Glutamatergic neuron (in vitro differentiated cells): ENCODE results near the gene FCN3. TPM values are rescaled to one million over a fixed set of nuclear protein-coding genes. Genes with fewer than 3 reads are reported as not detected.
A peak's percentile ranks its signal among the peaks of the same experiment; 100 is the strongest.

ENCODE experiments used
- DNase-seq: peaks from one replicate; pipeline ENCODE4 v3.0.0; 2022
- H3K27ac Mint-ChIP-seq: one replicate; pipeline ENCODE4 v1.8.0; 2020; ENCODE audit warnings: mild to moderate bottlenecking, mixed read lengths, inconsistent platforms; ENCODE audit not compliant: unreplicated experiment
- H3K27me3 Mint-ChIP-seq: one replicate; pipeline ENCODE4 v1.8.0; 2020; ENCODE audit warnings: mild to moderate bottlenecking, moderate library complexity, mixed read lengths, inconsistent platforms; ENCODE audit not compliant: unreplicated experiment
- H3K36me3 Mint-ChIP-seq: one replicate; pipeline ENCODE4 v1.8.0; 2020; ENCODE audit warnings: mild to moderate bottlenecking, mixed read lengths, inconsistent platforms; ENCODE audit not compliant: unreplicated experiment
- H3K4me1 Mint-ChIP-seq: one replicate; pipeline ENCODE4 v1.8.0; 2020; ENCODE audit warnings: mild to moderate bottlenecking, low read depth, mixed read lengths, inconsistent platforms; ENCODE audit not compliant: unreplicated experiment
- H3K4me3 Mint-ChIP-seq: one replicate; pipeline ENCODE4 v1.8.0; 2020; ENCODE audit warnings: mild to moderate bottlenecking, mixed read lengths, inconsistent platforms; ENCODE audit not compliant: unreplicated experiment
- H3K9me3 Mint-ChIP-seq: one replicate; pipeline ENCODE4 v1.8.0; 2020; ENCODE audit warnings: mild to moderate bottlenecking, moderate library complexity, mixed read lengths, inconsistent platforms; ENCODE audit not compliant: unreplicated experiment
- CTCF ChIP-seq: fragments of 200-600 bp; sonication (generic); IDR thresholded peaks from one replicate; pipeline ENCODE4 v1.5.0; 2021; ENCODE audit not compliant: partially characterized antibody, unreplicated experiment
- total RNA-seq: library from RNA; stranded (reverse); fragmentation: NEBNext Ultra II Directional; extraction: Animal tissue kit (Norgen Biotek cat#: 25700); gene quantifications from one replicate; pipeline ENCODE4 v1.2.1, GENCODE V29; 2021; ENCODE audit not compliant: unreplicated experiment

Gene FCN3
- total RNA-seq, 1 donor from 2014 or later: not detected

- Mint-ChIP-seq H3K4me3 (peak overlapping the region; percentile 57), H3K4me1 (no peaks in the 10 kb centered on the region), H3K27ac (no peak overlapping the region), H3K36me3 (no peaks in the 10 kb centered on the region), H3K9me3 (no peaks in the 10 kb centered on the region), H3K27me3 (peaks cover 2% of the 10 kb centered on the region)
- TF ChIP-seq CTCF: no peak
- peak; percentile 71 for DNase-seq
Observed at GRCh38 chr1:27349784-27350662, 24.6 kb downstream of the FCN3 start.

- H3K36me3 Mint-ChIP-seq: no peaks in the 10 kb centered on the region
- H3K27ac Mint-ChIP-seq: no peak overlapping the region
- H3K27me3 Mint-ChIP-seq: peaks cover 2% of the 10 kb centered on the region
- TF ChIP-seq CTCF: no peak
- H3K4me3 Mint-ChIP-seq: no peak overlapping the region
- H3K4me1 Mint-ChIP-seq: no peaks in the 10 kb centered on the region
- DNase-seq: peak; percentile 46
- H3K9me3 Mint-ChIP-seq: no peaks in the 10 kb centered on the region
Observed at GRCh38 chr1:27348861-27349783, 25.5 kb downstream of the FCN3 start.

GRCh38 chr1:27346991-27347624 is 27.5 kb downstream of the FCN3 start:
- no peak for DNase-seq
- Mint-ChIP-seq H3K27ac (no peak overlapping the region), H3K36me3 (no peaks in the 10 kb centered on the region), H3K27me3 (peaks cover 8% of the 10 kb centered on the region), H3K4me1 (peaks cover 7% of the 10 kb centered on the region), H3K4me3 (no peak overlapping the region), H3K9me3 (peaks cover 5% of the 10 kb centered on the region)
- TF ChIP-seq CTCF: no peak

- Mint-ChIP-seq H3K36me3 (no peaks in the 10 kb centered on the region), H3K4me1 (peaks cover 9% of the 10 kb centered on the region), H3K9me3 (peaks cover 5% of the 10 kb centered on the region), H3K4me3 (no peak overlapping the region), H3K27ac (no peak overlapping the region), H3K27me3 (peaks cover 8% of the 10 kb centered on the region)
- no peak for DNase-seq
- no peak for TF ChIP-seq CTCF
Observed at GRCh38 chr1:27346357-27346756, 28.3 kb downstream of the FCN3 start.
